Thyroid gland (tissue), 4 donors: ENCODE data around the gene AURKAIP1. TPM values are rescaled to one million over a fixed set of nuclear protein-coding genes. Genes with fewer than 3 reads are reported as not detected.

ENCODE experiments used
- microRNA-seq: library from miRNA; unstranded; fragments of <30 nt; microRNA quantifications from one replicate; pipeline ENCODE4, GENCODE V29; 2016
- total RNA-seq, 4 donors: library from RNA; depleted of rRNA; stranded (reverse); fragments of >200 nt; gene quantifications; one replicate each; pipeline ENCODE4 v1.2.3, GENCODE V29; 2016

The AURKAIP1 gene
- total RNA-seq, 4 donors from 2014 or later: 73.8 to 198 (median 105) TPM

Small RNAs within 50 kb of the gene (microRNA-seq; reads per million reads assigned to microRNA genes)
- not detected for gene MIR6808

Other genes with a start within 250 kb of the AURKAIP1 start
- under 1 TPM in 2 of 4 donors, not detected in 2; 0.13 to 0.29 TPM for gene TTLL10, start 201.3 kb downstream of the AURKAIP1 start, total RNA-seq
- under 1 TPM in 2 of 4 donors, not detected in 2; 0.49 to 0.67 TPM for gene TNFRSF18, start 168.6 kb downstream of the AURKAIP1 start, total RNA-seq
- gene TNFRSF4, start 161.1 kb downstream of the AURKAIP1 start, total RNA-seq: 1 to 10 TPM; 1.5 to 4.5 (median 3.2) TPM
- 100 to 1,000 TPM; 109 to 144 (median 138) TPM for gene SDF4, start 143.2 kb downstream of the AURKAIP1 start, total RNA-seq
- 10 to 100 TPM; 18.0 to 32.2 (median 25.5) TPM for gene B3GALT6, start 143.0 kb downstream of the AURKAIP1 start, total RNA-seq
- gene C1QTNF12, start 128.5 kb downstream of the AURKAIP1 start, total RNA-seq: under 1 TPM in 1 of 4 donors, not detected in 3; 0.83 TPM
- 10 to 100 TPM; 33.0 to 58.4 (median 36.2) TPM for gene UBE2J2, start 101.4 kb downstream of the AURKAIP1 start, total RNA-seq
- gene SCNN1D, start 94.8 kb downstream of the AURKAIP1 start, total RNA-seq: 1 to 10 TPM in 3 of 4 donors, under 1 TPM in 1; 0.73 to 3.2 (median 1.6) TPM
- gene ACAP3, start 67.3 kb downstream of the AURKAIP1 start, total RNA-seq: 10 to 100 TPM; 31.6 to 51.2 (median 42.1) TPM
- gene PUSL1, start 66.6 kb downstream of the AURKAIP1 start, total RNA-seq: 10 to 100 TPM; 24.0 to 41.4 (median 28.0) TPM
- 100 to 1,000 TPM in 2 of 4 donors, 10 to 100 TPM in 2; 68.9 to 116 (median 94.7) TPM for gene INTS11, start 50.5 kb downstream of the AURKAIP1 start, total RNA-seq
- 10 to 100 TPM; 16.7 to 37.3 (median 24.3) TPM for gene CPTP, start 50.4 kb downstream of the AURKAIP1 start, total RNA-seq
- gene TAS1R3, start 43.9 kb downstream of the AURKAIP1 start, total RNA-seq: 1 to 10 TPM in 2 of 4 donors, under 1 TPM in 2; 0.11 to 1.4 (median 0.68) TPM
- gene DVL1, start 25.8 kb downstream of the AURKAIP1 start, total RNA-seq: 10 to 100 TPM; 46.6 to 79.4 (median 61.7) TPM
- gene MXRA8, start 16.7 kb downstream of the AURKAIP1 start, total RNA-seq: 100 to 1,000 TPM in 3 of 4 donors, 10 to 100 TPM in 1; 57.1 to 143 (median 106) TPM
- 100 to 1,000 TPM; 167 to 307 (median 215) TPM for gene CCNL2, start 24.1 kb upstream of the AURKAIP1 start, total RNA-seq
- gene MRPL20, start 32.1 kb upstream of the AURKAIP1 start, total RNA-seq: 100 to 1,000 TPM; 123 to 199 (median 160) TPM
- gene ANKRD65, start 46.1 kb upstream of the AURKAIP1 start, total RNA-seq: 1 to 10 TPM; 2.0 to 3.2 (median 2.4) TPM
- 10 to 100 TPM; 11.4 to 52.0 (median 30.3) TPM for gene VWA1, start 60.5 kb upstream of the AURKAIP1 start, total RNA-seq
- 10 to 100 TPM in 2 of 4 donors, 1 to 10 TPM in 2; 4.9 to 29.9 (median 15.1) TPM for gene ATAD3C, start 74.5 kb upstream of the AURKAIP1 start, total RNA-seq
- gene ATAD3B, start 96.6 kb upstream of the AURKAIP1 start, total RNA-seq: 10 to 100 TPM; 13.8 to 29.1 (median 15.0) TPM
- gene ATAD3A, start 137.0 kb upstream of the AURKAIP1 start, total RNA-seq: 10 to 100 TPM; 21.6 to 34.2 (median 28.5) TPM
- gene TMEM240, start 165.4 kb upstream of the AURKAIP1 start, total RNA-seq: 1 to 10 TPM; 1.2 to 4.5 (median 1.3) TPM
- 100 to 1,000 TPM; 204 to 294 (median 241) TPM for gene SSU72, start 199.7 kb upstream of the AURKAIP1 start, total RNA-seq
- 1 to 10 TPM; 1.0 to 9.9 (median 5.3) TPM for gene FNDC10, start 224.9 kb upstream of the AURKAIP1 start, total RNA-seq
- gene MIB2, start 240.3 kb upstream of the AURKAIP1 start, total RNA-seq: 100 to 1,000 TPM in 1 of 4 donors, 10 to 100 TPM in 3; 54.6 to 110 (median 86.4) TPM